Measurements from ENCODE around the gene ATF2. TPM values are rescaled to one million over a fixed set of nuclear protein-coding genes. Genes with fewer than 3 reads are reported as not detected.

ATF2 gene
- total and polyA plus RNA-seq, 2 of the 13 experiments (the other 11 are each of a cell fraction or from before 2014, with no cell fraction given), result 91.6 to 95.1 TPM

GRCh38 chr2:175181877-175182308, 13.9 kb upstream of the ATF2 start (continued):
- TF ChIP-seq USF2 (IDR thresholded peaks at IDR 0.05; ENCODE audit: low read depth, low read length) (no peak), USF2 (CRISPR knock-in tag; IDR thresholded peaks at IDR 0.05; ENCODE audit: borderline replicate concordance) (no peak), ZNF646 (CRISPR knock-in tag; IDR thresholded peaks at IDR 0.05) (no peak), THAP11 (CRISPR knock-in tag; IDR thresholded peaks at IDR 0.05) (no peak), SETDB1 (CRISPR knock-in tag; IDR thresholded peaks at IDR 0.05; ENCODE audit: borderline replicate concordance) (no peak), ZNF816 (CRISPR knock-in tag; IDR thresholded peaks at IDR 0.05; ENCODE audit: borderline replicate concordance) (peak; percentile 8; the same call in 1 of the 2 replicates), FOXC1 (CRISPR knock-in tag; IDR thresholded peaks at IDR 0.05; ENCODE audit: borderline replicate concordance) (no peak), DNMT3B (CRISPR knock-in tag; conservative IDR thresholded peaks at IDR 0.05) (no peak), KDM5A (IDR thresholded peaks at IDR 0.05; ENCODE audit: borderline replicate concordance, low read length) (peak; percentile 61; the same call in 1 of the 2 replicates), EZH2 (conservative IDR thresholded peaks at IDR 0.05; ENCODE audit: low read depth, low read length) (no peak), ZNF431 (CRISPR knock-in tag; IDR thresholded peaks at IDR 0.05; ENCODE audit: borderline replicate concordance, low read depth) (peak; percentile 9; the same call in 1 of the 2 replicates), ZNF124 (CRISPR knock-in tag; IDR thresholded peaks at IDR 0.05) (peak; percentile 4; the same call in 1 of the 2 replicates), MAFF (IDR thresholded peaks at IDR 0.05; ENCODE audit: low read depth, low read length) (no peak), ZSCAN29 (CRISPR knock-in tag; conservative IDR thresholded peaks at IDR 0.05) (no peak), BRCA1 (CRISPR knock-in tag; IDR thresholded peaks at IDR 0.05) (no peak; the same call in 1 of the 2 replicates), ZNF709 (CRISPR knock-in tag; IDR thresholded peaks at IDR 0.05) (no peak), ZNF563 (CRISPR knock-in tag; IDR thresholded peaks at IDR 0.05) (no peak), MXI1 (IDR thresholded peaks at IDR 0.05; ENCODE audit: borderline replicate concordance, low read depth, low read length) (0 out of 3 replicates have a peak, but pooled peaks have one; percentile 4), ZNF251 (CRISPR knock-in tag; IDR thresholded peaks at IDR 0.05) (no peak), HHEX (CRISPR knock-in tag; IDR thresholded peaks at IDR 0.05) (no peak), EP300 (IDR thresholded peaks at IDR 0.05; ENCODE audit: low read depth in 2 of 2, low read length in 2 of 2) (no peak), EP300 (CRISPR knock-in tag; IDR thresholded peaks at IDR 0.05; ENCODE audit: borderline replicate concordance) (0 out of 2 replicates have a peak, but pooled peaks have one; percentile 3), KLF11 (CRISPR knock-in tag; IDR thresholded peaks at IDR 0.05) (0 out of 2 replicates have a peak, but pooled peaks have one; percentile 2), ZNF792 (CRISPR knock-in tag; IDR thresholded peaks at IDR 0.05) (no peak), U2AF2 (IDR thresholded peaks at IDR 0.05; ENCODE audit: low read depth, low read length) (no peak), RAD51 (IDR thresholded peaks at IDR 0.05; ENCODE audit: borderline replicate concordance) (no peak)

Data from HepG2 (cell line).